Activated gamma-delta T cell treated with anti-CD3 and anti-CD28 coated beads, Interleukin-2, amount 50 U/mL, for 16 hours (primary cell): ENCODE data around the gene TPPP3.

ENCODE experiments used
- DNase-seq: peaks from one replicate; pipeline ENCODE4 v3.0.0-alpha.2; 2020; ENCODE audit warnings: low read depth

The TPPP3 gene

GRCh38 chr16:67393111-67393787 is at the start of gene TPPP3:
TSS of gene TPPP3 (minus strand) at chr16:67393498. CDS start at chr16:67391111, 2,387 bp downstream.
- no peak for DNase-seq

- no peak for DNase-seq
These were observed 49.4 kb upstream of the TPPP3 start for GRCh38 chr16:67442581-67443255.

GRCh38 chr16:67441907-67442306 is 48.6 kb upstream of the TPPP3 start:
- no peak for DNase-seq

- no peak for DNase-seq
These were observed 48.0 kb upstream of the TPPP3 start for GRCh38 chr16:67441271-67441753.

- DNase-seq, result no peak
These were observed 45.6 kb upstream of the TPPP3 start for GRCh38 chr16:67438824-67439393.

GRCh38 chr16:67438098-67438791 is 44.9 kb upstream of the TPPP3 start:
- no peak for DNase-seq

GRCh38 chr16:67437513-67437912 is 44.2 kb upstream of the TPPP3 start:
- DNase-seq, result no peak

GRCh38 chr16:67436640-67437193 is 43.4 kb upstream of the TPPP3 start:
- no peak for DNase-seq

- no peak for DNase-seq
These were observed 42.5 kb upstream of the TPPP3 start for GRCh38 chr16:67435758-67436164.

GRCh38 chr16:67433131-67433719 is 39.9 kb upstream of the TPPP3 start:
- no peak for DNase-seq

GRCh38 chr16:67432506-67432890 is 39.2 kb upstream of the TPPP3 start:
- DNase-seq, result no peak

GRCh38 chr16:67431775-67432505 is 38.6 kb upstream of the TPPP3 start:
- no peak for DNase-seq

GRCh38 chr16:67430977-67431774 is 37.9 kb upstream of the TPPP3 start, which contains the start of gene HSD11B2:
TSS of gene HSD11B2 (plus strand) at chr16:67431121. CDS start at chr16:67431249, 128 bp downstream.
- no peak for DNase-seq

GRCh38 chr16:67430504-67430976 is 37.2 kb upstream of the TPPP3 start:
- DNase-seq, result no peak

- DNase-seq, result no peak
These were observed 36.7 kb upstream of the TPPP3 start for GRCh38 chr16:67429799-67430503.

GRCh38 chr16:67429053-67429798 is 35.9 kb upstream of the TPPP3 start:
- DNase-seq, result no peak

- DNase-seq, result peak; percentile 25
These were observed 34.9 kb upstream of the TPPP3 start for GRCh38 chr16:67428146-67428731.

GRCh38 chr16:67426950-67427349 is 33.7 kb upstream of the TPPP3 start:
- DNase-seq, result no peak
